Endothelial cell of umbilical vein (primary cell): ENCODE measurements around the gene TRIM27.

ENCODE experiments used
- CTCF ChIP-seq, 2 donors: IDR thresholded peaks; 1 replicate in 1 of 2; 2 replicates in 1 of 2; pipeline ENCODE4 v1.5.1; 2011; ENCODE audit warnings: low read length in 2 of 2, mild to moderate bottlenecking in 2 of 2, moderate library complexity in 2 of 2, control low read depth in 1 of 2, inconsistent platforms in 1 of 2, low read depth in 1 of 2; ENCODE audit not compliant: insufficient read depth in 1 of 2; ENCODE audit errors: extremely low read depth in 1 of 2
- EZH2 ChIP-seq: IDR thresholded peaks from 2 replicates; pipeline ENCODE4 v1.6.1; 2012; ENCODE audit warnings: borderline replicate concordance, low read depth, mild to moderate bottlenecking, moderate library complexity, low read length, inconsistent platforms; ENCODE audit not compliant: severe bottlenecking

- TF ChIP-seq CTCF (IDR thresholded peaks at IDR 0.05; ENCODE audit: extremely low read depth in 1 of 2, insufficient read depth in 1 of 2, low read depth in 1 of 2, low read length in 2 of 2) (no peak), EZH2 (no peak)
Observed at GRCh38 chr6:28893172-28893799, 30.5 kb downstream of the TRIM27 start.
